Caco-2 (cell line): Measurements from ENCODE around the gene LBHD2. TPM values are rescaled to one million over a fixed set of nuclear protein-coding genes. Genes with fewer than 3 reads are reported as not detected.

Experiments used
- BruUV-seq: library from RNA; stranded (reverse); fragments of 400-500 nt; replicated peaks from 2 replicates; lab custom pipeline; 2021; lab: Mats Ljungman, UMichigan
- CTCF ChIA-PET: fragments of 300-600 bp; sonication (Branson Sonifier 250); formaldehyde crosslinking; loops from one replicate; lab custom pipeline; 2022; ENCODE audit warnings: antibody characterized with exemption; lab: Charles Lee
- POLR2A ChIA-PET: fragments of 300-600 bp; sonication (Branson Sonifier 250); formaldehyde crosslinking; loops from one replicate; lab custom pipeline; 2022; ENCODE audit warnings: antibody characterized with exemption; lab: Charles Lee
- DNase-seq, 2 experiments: peaks; one replicate each; pipeline versions ENCODE4 v3.0.0 to v3.0.0-alpha.2; 2020 to 2022
- H3K27me3 ChIP-seq: replicated peaks from 2 replicates; pipeline ENCODE4 v1.6.0; 2011; ENCODE audit warnings: low read length; ENCODE audit not compliant: control insufficient read depth, insufficient read depth
- H3K36me3 ChIP-seq: 2 replicates; pipeline ENCODE4 v1.5.1; 2011; ENCODE audit warnings: low read length; ENCODE audit not compliant: control insufficient read depth, insufficient read depth
- H3K4me1 ChIP-seq: fragments of 250-450 bp; sonication (Bioruptor Pico); 2 replicates; pipeline ENCODE4 v1.5.1; 2020; ENCODE audit warnings: mild to moderate bottlenecking
- H3K4me3 ChIP-seq: 2 replicates; pipeline ENCODE4 v1.5.1; 2011; ENCODE audit warnings: low read depth, mild to moderate bottlenecking, control low read depth, low read length
- H3K9me3 ChIP-seq: fragments of 250-450 bp; sonication (Bioruptor Pico); 2 replicates; pipeline ENCODE4 v1.5.1; 2020; ENCODE audit warnings: mild to moderate bottlenecking, moderate library complexity
- H3K27ac Mint-ChIP-seq: one replicate; pipeline ENCODE4 v1.8.0; 2022; ENCODE audit warnings: mixed read lengths; ENCODE audit not compliant: unreplicated experiment
- H3K27me3 Mint-ChIP-seq: one replicate; pipeline ENCODE4 v1.8.0; 2022; ENCODE audit warnings: mixed read lengths; ENCODE audit not compliant: insufficient read depth, unreplicated experiment
- H3K36me3 Mint-ChIP-seq: one replicate; pipeline ENCODE4 v1.8.0; 2022; ENCODE audit warnings: mild to moderate bottlenecking, mixed read lengths; ENCODE audit not compliant: insufficient read depth, unreplicated experiment
- H3K4me1 Mint-ChIP-seq: one replicate; pipeline ENCODE4 v1.8.0; 2022; ENCODE audit warnings: low read depth, mixed read lengths; ENCODE audit not compliant: unreplicated experiment
- H3K4me3 Mint-ChIP-seq: one replicate; pipeline ENCODE4 v1.8.0; 2022; ENCODE audit warnings: mild to moderate bottlenecking, moderate library complexity, mixed read lengths; ENCODE audit not compliant: unreplicated experiment
- H3K9me3 Mint-ChIP-seq: one replicate; pipeline ENCODE4 v1.8.0; 2022; ENCODE audit warnings: mixed read lengths; ENCODE audit not compliant: unreplicated experiment
- intact Hi-C: fragments of 100-400 bp; cut with micrococcal nuclease; formaldehyde crosslinking; loops from one replicate; pipeline ENCODE4 v1.10.0; 2022; ENCODE audit not compliant: unreplicated experiment
- total RNA-seq: library from RNA; stranded (reverse); gene quantifications from 2 replicates; pipeline ENCODE4 v1.2.3, GENCODE V29; 2022
- TF ChIP-seq, protein P1 (sequence below), 2 experiments: fragments of 200-600 bp in 1 of 2; IDR thresholded peaks; 1 replicate in 1 of 2; 2 replicates in 1 of 2; pipeline versions ENCODE4 v1.5.1 to v1.8.0; 2011 to 2022; ENCODE audit warnings: antibody characterized with exemption in 1 of 2, control low read depth in 1 of 2, inconsistent platforms in 1 of 2, low read depth in 1 of 2, low read length in 1 of 2, mild to moderate bottlenecking in 1 of 2, moderate library complexity in 1 of 2; ENCODE audit not compliant: insufficient read depth in 1 of 2, severe bottlenecking in 1 of 2, unreplicated experiment in 1 of 2

Gene LBHD2
- total RNA-seq, 1 experiment from 2014 or later: not detected

DNA sequence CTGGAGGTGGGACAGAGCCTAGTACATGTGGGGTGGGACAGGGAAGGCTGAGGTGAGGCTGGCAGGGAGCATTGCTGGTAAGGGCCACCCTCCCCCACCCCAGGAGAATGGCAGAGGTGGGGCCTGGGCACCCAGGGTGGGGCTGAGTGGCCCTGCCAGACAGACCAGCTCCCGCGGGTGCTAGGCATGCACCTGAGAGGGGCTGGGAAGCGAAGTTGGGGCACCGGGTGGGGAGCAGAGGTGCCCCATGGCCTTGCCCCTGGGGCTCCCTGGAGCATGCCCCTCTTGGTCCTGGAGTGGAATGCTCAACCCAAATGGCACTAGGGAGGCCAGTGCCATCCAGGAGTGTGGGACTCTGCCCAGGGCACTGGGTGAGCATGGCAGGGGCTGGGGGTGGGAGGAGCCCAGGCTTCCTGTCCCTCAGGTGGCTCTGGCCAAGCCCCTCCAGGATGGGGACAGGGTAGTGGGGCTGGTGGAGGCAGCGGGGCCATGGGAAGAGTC lies 40.5 kb downstream of the LBHD2 start:
- no peaks in the 10 kb centered on the region for H3K27me3 ChIP-seq
- peaks cover 6% of the 10 kb centered on the region for H3K4me1 Mint-ChIP-seq
- H3K9me3 ChIP-seq: no peaks in the 10 kb centered on the region
- H3K9me3 Mint-ChIP-seq: no peaks in the 10 kb centered on the region
- no TSS peak for BruUV-seq
- H3K4me3 ChIP-seq: no peak overlapping the region
- intact Hi-C loops: loop anchor here (5.0 kb wide), 1 partner anchor 63 kb away; no protein-coding TSS in a partner anchor
- ChIA-PET POLR2A (no interaction called here), CTCF (interaction anchor here (1.3 kb wide), 1 partner anchor 20 kb away, joined by 3 read pairs; no protein-coding TSS in a partner anchor)
- H3K4me3 Mint-ChIP-seq: no peak overlapping the region
- TF ChIP-seq, protein P1, sequence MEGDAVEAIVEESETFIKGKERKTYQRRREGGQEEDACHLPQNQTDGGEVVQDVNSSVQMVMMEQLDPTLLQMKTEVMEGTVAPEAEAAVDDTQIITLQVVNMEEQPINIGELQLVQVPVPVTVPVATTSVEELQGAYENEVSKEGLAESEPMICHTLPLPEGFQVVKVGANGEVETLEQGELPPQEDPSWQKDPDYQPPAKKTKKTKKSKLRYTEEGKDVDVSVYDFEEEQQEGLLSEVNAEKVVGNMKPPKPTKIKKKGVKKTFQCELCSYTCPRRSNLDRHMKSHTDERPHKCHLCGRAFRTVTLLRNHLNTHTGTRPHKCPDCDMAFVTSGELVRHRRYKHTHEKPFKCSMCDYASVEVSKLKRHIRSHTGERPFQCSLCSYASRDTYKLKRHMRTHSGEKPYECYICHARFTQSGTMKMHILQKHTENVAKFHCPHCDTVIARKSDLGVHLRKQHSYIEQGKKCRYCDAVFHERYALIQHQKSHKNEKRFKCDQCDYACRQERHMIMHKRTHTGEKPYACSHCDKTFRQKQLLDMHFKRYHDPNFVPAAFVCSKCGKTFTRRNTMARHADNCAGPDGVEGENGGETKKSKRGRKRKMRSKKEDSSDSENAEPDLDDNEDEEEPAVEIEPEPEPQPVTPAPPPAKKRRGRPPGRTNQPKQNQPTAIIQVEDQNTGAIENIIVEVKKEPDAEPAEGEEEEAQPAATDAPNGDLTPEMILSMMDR (IDR thresholded peaks at IDR 0.05; ENCODE audit: insufficient read depth in 1 of 2, low read depth in 1 of 2, low read length in 1 of 2, severe bottlenecking in 1 of 2, unreplicated experiment in 1 of 2): no peak
- H3K36me3 ChIP-seq: no peaks in the 10 kb centered on the region
- no peaks in the 10 kb centered on the region for H3K36me3 Mint-ChIP-seq
- no peak overlapping the region for H3K27ac Mint-ChIP-seq
- H3K4me1 ChIP-seq: peaks cover 7% of the 10 kb centered on the region
- no peak for DNase-seq
- H3K27me3 Mint-ChIP-seq: no peaks in the 10 kb centered on the region

DNA sequence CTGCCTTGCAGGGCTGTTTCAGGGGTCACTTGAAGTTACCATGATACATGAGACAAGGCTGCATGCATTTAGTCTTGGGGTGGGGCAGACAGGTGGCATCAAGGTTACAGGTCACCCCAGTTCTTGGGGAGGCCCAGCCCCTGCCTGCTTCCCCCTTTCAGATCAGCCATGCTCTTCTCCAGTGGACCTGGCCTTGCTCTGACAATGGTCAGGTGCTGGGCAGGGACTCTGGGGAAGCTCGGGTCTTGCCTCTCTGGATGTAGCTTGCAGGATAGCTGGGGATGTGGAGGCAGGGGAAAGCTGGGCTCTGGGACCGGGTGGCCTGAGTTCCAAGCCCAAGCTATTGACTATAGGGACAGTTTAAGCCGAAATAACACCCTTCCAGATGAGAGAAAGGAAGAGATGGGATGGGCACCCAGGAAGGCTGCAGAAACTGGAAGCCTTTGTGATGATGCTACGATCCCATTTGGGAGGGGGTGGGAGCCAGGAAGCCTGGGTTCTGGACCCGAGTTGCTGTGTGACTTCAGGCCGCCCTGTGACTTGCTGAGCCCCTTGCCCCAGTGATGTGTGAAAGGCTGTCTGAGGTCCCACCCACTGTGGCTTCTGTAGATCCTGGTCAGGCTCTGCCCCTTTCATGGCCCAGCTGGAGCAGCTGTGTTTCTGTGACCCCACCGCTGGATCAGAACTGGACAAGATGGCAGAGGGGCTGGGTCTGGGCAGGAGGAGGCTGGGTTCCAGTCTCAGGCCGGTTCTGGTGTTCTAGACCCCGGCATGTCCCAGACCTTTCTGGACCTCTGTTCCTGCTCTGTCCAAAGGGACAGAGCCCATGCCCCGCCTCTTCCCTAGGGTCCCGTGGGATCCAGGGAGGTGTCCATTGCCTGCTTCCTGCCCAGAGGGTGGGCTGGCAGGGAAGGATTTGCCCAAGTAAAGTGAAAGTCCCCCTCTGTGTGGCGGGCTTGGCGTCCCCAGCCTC lies 41.4 kb downstream of the LBHD2 start:
- CTCF ChIA-PET: interaction anchor here (0.7 to 3.1 kb wide), 2 partner anchors 20 to 152 kb away, joined by 3 to 26 read pairs; no protein-coding TSS in a partner anchor
- POLR2A ChIA-PET: no interaction called here
- H3K4me3 Mint-ChIP-seq: peak overlapping the region; percentile 63
- no peaks in the 10 kb centered on the region for H3K9me3 Mint-ChIP-seq
- intact Hi-C loops: loop anchor here (5.0 kb wide), 1 partner anchor 62 kb away; no protein-coding TSS in a partner anchor
- DNase-seq: no peak
- no TSS peak for BruUV-seq
- no peaks in the 10 kb centered on the region for H3K36me3 Mint-ChIP-seq
- TF ChIP-seq, protein P1 (IDR thresholded peaks at IDR 0.05; ENCODE audit: insufficient read depth in 1 of 2, low read depth in 1 of 2, low read length in 1 of 2, severe bottlenecking in 1 of 2, unreplicated experiment in 1 of 2): no peak
- H3K27ac Mint-ChIP-seq: no peak overlapping the region
- no peaks in the 10 kb centered on the region for H3K27me3 Mint-ChIP-seq
- H3K36me3 ChIP-seq: no peaks in the 10 kb centered on the region
- no peak overlapping the region for H3K4me3 ChIP-seq
- H3K27me3 ChIP-seq: no peaks in the 10 kb centered on the region
- H3K9me3 ChIP-seq: no peaks in the 10 kb centered on the region
- H3K4me1 Mint-ChIP-seq: peaks cover 6% of the 10 kb centered on the region
- H3K4me1 ChIP-seq: peaks cover 7% of the 10 kb centered on the region

DNA sequence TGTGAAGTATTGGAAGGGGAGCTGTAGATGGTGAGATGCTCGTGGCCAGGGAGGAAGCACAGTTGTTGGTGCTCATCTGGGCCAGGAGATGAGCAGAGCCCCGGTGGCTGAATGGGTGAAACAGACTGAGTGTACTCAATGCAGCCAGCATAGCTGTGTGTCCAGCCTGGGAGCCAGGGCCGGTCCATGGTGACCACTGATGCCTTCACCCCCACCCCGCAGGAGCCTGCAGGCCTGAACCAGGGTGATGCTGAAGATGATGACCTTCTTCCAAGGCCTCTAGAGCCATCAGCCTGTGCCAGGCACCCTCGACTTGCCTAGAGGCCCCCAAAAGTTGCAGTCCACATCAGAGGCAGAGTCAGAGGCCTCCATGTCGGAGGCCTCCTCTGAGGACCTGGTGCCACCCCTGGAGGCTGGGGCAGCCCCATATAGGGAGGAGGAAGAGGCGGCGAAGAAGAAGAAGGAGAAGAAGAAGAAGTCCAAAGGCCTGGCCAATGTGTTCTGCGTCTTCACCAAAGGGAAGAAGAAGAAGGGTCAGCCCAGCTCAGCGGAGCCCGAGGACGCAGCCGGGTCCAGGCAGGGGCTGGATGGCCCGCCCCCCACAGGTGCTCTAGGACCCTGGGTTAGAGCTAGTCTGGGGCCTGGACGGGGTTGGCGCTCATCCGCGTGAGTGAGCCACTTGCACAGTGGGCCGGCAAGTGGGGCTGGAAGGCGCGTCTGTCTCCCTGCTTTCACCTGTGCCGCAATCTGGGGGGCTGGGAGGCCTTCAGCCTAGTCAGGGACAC lies 42.3 kb downstream of the LBHD2 start:
- peak overlapping the region; percentile 63 for H3K4me3 Mint-ChIP-seq
- Histone ChIP-seq H3K27me3 (no peaks in the 10 kb centered on the region), H3K9me3 (no peaks in the 10 kb centered on the region), H3K36me3 (no peaks in the 10 kb centered on the region), H3K4me3 (peak overlapping the region; percentile 38), H3K4me1 (peaks cover 7% of the 10 kb centered on the region)
- TF ChIP-seq, protein P1 (IDR thresholded peaks at IDR 0.05; ENCODE audit: insufficient read depth in 1 of 2, low read depth in 1 of 2, low read length in 1 of 2, severe bottlenecking in 1 of 2, unreplicated experiment in 1 of 2): no peak
- H3K27ac Mint-ChIP-seq: peak overlapping the region; percentile 20
- no peaks in the 10 kb centered on the region for H3K36me3 Mint-ChIP-seq
- H3K27me3 Mint-ChIP-seq: no peaks in the 10 kb centered on the region
- POLR2A ChIA-PET: no interaction called here
- H3K9me3 Mint-ChIP-seq: no peaks in the 10 kb centered on the region
- CTCF ChIA-PET: interaction anchor here (0.7 to 3.1 kb wide), 7 partner anchors 17 to 166 kb away, joined by 3 to 26 read pairs (median 8); no protein-coding TSS in a partner anchor
- no TSS peak for BruUV-seq
- intact Hi-C loops: loop anchor here (5.0 kb wide), 1 partner anchor 61 kb away; no protein-coding TSS in a partner anchor
- H3K4me1 Mint-ChIP-seq: peaks cover 6% of the 10 kb centered on the region
- DNase-seq: no peak
